ENCODE measurements around the gene SPESP1.

The SPESP1 gene

DNA sequence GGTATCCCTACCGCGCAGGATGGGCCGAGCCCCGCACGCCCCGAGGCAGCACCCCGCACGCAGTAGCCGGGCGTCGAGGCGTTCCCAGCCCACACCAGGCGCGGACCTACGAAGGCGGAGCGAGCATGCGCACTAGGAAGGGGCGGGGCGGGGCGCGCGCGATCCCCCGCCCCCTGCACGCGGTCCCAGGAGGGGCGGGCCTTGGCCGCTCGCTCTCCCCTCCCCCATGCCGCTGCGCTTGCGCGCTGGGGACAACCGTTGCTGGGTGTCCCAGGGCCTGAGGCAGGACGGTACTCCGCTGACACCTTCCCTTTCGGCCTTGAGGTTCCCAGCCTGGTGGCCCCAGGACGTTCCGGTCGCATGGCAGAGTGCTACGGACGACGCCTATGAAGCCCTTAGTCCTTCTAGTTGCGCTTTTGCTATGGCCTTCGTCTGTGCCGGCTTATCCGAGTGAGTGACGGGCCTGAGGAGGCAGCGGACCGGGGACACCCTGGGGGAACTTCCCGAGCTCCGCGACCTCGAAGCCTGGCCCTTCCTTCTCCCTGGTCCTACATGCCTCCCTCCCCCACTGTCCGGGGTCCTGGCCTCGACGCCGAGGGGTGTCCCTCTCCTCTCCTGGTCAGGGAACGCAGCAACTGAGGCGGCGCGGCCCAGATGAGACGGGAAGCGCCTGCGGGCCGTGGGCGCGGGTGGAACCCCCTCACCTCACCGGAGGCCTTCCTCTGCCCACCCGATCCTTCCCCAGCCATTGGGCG, at the start of gene SPESP1:
Gene SPESP1, plus strand, starts transcription at position 258 of the 755 bp plus-strand sequence. Its CDS starts 129 bp downstream, at position 387.
- ATAC-seq (replicated peaks) (peak; percentile 45 to 83), DNase-seq (peak; percentile 4)
- Mint-ChIP-seq H3K36me3 (peaks cover 5% of the 10 kb centered on the region in 2 donors), H3K4me1 (peaks cover 2 to 7% of the 10 kb centered on the region in 2 donors), H3K27ac (no peak within 1 kb of the TSS), H3K9me3 (peaks cover 0 to 5% of the 10 kb centered on the region in 2 donors), H3K27me3 (peaks cover 6 to 13% of the 10 kb centered on the region in 2 donors), H3K4me3 (peak within 1 kb of the TSS; percentile 46 to 78)

DNA sequence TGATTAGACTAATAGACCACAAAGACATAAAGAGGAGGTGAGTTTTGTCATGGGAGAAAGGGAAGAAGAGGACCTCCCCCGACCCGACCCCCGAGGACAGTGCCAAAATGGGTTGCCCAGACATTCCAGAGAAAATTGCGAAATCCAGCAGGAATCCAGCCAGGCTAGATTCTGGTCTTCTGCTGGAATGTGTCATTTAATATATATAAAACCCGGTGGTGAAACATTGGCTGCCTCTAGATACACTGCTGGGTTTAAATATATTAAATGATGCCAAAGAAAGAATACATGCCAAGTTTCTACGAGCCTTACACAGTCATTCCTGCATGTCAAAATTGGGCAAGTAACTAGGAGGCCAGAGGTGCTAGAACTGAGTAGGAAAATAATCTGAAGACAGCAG, 45.3 kb upstream of the SPESP1 start:
- peaks cover 0 to 4% of the 10 kb centered on the region in 2 donors for H3K27me3 Mint-ChIP-seq
- no peak for DNase-seq

DNA sequence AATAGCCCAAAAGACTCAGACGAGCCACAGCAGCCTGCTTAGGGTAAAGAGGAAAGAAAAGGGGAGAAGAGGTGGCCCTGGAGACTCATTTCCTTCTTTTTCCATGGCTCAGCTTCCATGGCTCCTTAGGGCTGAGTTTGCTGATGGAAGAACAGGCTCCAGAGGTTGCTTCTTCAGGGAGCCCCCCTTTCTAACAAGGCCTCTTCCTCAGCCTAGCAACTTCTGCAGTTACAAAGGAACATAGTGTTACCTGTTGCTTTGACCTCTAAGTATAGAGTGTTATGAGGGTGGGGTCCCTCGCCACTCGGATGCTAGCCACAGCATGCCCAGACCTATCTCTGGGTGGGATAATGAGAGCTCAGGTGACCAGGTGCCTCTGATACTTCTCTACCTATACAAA, 43.2 kb upstream of the SPESP1 start:
- Mint-ChIP-seq H3K27me3 (peaks cover 7 to 8% of the 10 kb centered on the region in 2 donors), H3K4me1 (peaks cover 0 to 2% of the 10 kb centered on the region in 2 donors), H3K27ac (no peak overlapping the region), H3K36me3 (no peaks in the 10 kb centered on the region), H3K4me3 (no peak overlapping the region), H3K9me3 (no peaks in the 10 kb centered on the region)
- DNase-seq (no peak), ATAC-seq (replicated peaks) (no peak)

More for the DNA sequence above, 45.3 kb upstream of the SPESP1 start:
- Mint-ChIP-seq H3K27ac (no peak overlapping the region), H3K36me3 (no peaks in the 10 kb centered on the region), H3K4me1 (peaks cover 0 to 2% of the 10 kb centered on the region in 2 donors), H3K4me3 (no peak overlapping the region), H3K9me3 (no peaks in the 10 kb centered on the region)
- no peak for ATAC-seq (replicated peaks)

GRCh38 chr15:68887819-68888218, 42.5 kb upstream of the SPESP1 start:
- Mint-ChIP-seq H3K36me3 (no peaks in the 10 kb centered on the region), H3K9me3 (no peaks in the 10 kb centered on the region), H3K27me3 (peaks cover 11% of the 10 kb centered on the region in 2 donors), H3K4me1 (peaks cover 0 to 2% of the 10 kb centered on the region in 2 donors), H3K4me3 (no peak overlapping the region), H3K27ac (no peak overlapping the region)
- no peak for DNase-seq
- no peak for ATAC-seq (replicated peaks)

DNA sequence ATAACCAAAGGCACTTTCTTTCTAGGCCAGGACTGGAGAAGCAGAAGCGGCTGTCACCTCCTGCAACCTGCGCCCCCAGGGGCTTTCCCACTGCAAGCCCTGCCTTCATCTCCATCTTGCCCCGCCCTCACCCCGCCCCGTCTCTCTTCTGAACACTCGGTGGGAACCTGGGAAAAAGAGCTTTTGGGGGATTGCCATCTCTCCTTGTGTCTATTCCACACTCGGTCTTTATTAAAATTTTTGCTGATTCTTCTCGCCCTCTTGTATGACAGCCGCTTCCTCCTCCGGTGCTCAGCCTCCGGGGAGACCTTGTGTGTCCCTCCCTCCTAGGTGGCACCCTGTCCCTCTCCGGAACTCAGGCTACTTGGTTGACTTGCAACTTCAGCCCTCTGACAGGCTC, 41.9 kb upstream of the SPESP1 start:
- Mint-ChIP-seq H3K4me3 (peak overlapping the region; percentile 81 to 82), H3K27me3 (peaks cover 11 to 15% of the 10 kb centered on the region in 2 donors), H3K36me3 (no peaks in the 10 kb centered on the region)

DNA sequence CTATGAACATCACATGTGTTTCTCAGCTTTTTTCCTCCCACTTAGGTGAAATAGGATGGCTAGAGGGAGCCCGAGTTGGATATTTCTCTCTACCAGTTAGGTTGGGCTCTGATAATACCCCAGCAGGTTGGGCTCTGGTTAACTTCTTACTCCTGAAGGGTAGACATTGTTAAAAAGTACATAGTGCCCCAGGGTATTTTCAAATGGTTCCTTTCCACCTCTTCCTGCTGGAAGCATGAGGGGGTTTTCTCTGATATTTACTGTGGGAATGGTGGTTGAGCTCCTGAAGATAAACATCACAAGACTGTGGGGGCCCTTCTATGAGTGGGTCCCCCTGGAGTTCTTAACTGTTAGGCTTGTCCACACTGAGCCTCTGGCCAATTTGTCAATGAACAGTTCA, 36.1 kb upstream of the SPESP1 start:
- Mint-ChIP-seq H3K27ac (no peak overlapping the region), H3K4me1 (no peaks in the 10 kb centered on the region)
- no peak for ATAC-seq (replicated peaks)

More for the DNA sequence above, 41.9 kb upstream of the SPESP1 start:
- Mint-ChIP-seq H3K27ac (no peak overlapping the region), H3K4me1 (peaks cover 0 to 2% of the 10 kb centered on the region in 2 donors), H3K9me3 (no peaks in the 10 kb centered on the region)
- ATAC-seq (replicated peaks) (peak; percentile 74 to 82), DNase-seq (no peak)

GRCh38 chr15:68896178-68896577, 34.1 kb upstream of the SPESP1 start:
- H3K9me3 Mint-ChIP-seq, result no peaks in the 10 kb centered on the region
- no peaks in the 10 kb centered on the region for H3K36me3 Mint-ChIP-seq
- H3K27me3 Mint-ChIP-seq, result peaks cover 16 to 40% of the 10 kb centered on the region in 2 donors
- DNase-seq (no peak), ATAC-seq (replicated peaks) (no peak)
- H3K4me1 Mint-ChIP-seq, result no peaks in the 10 kb centered on the region
- H3K4me3 Mint-ChIP-seq, result no peak overlapping the region
- H3K27ac Mint-ChIP-seq, result no peak overlapping the region

More for the DNA sequence above, 36.1 kb upstream of the SPESP1 start:
- Mint-ChIP-seq H3K4me3 (no peak overlapping the region), H3K27me3 (peaks cover 14 to 35% of the 10 kb centered on the region in 2 donors), H3K36me3 (no peaks in the 10 kb centered on the region), H3K9me3 (no peaks in the 10 kb centered on the region)
- no peak for DNase-seq

DNA sequence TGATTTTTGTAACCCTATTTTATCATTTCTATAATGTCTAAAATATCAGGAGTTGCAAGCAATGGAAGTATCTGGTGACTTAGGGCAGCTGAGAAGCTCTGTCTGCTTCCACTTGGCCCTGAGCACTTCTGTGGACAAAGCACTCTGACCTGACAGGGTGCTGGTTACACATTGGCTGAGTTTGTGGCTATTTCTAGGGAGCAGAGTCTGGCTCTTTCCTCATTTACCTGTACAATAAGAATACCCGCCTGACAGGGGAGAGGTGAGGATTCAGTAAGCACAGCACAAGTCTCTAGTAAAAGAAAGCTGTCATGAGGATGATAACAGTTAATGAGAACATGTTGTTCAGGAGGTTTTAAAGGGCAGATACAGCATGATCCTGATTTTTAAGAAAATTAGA, 33.3 kb upstream of the SPESP1 start:
- H3K4me1 Mint-ChIP-seq, result no peaks in the 10 kb centered on the region
- no peaks in the 10 kb centered on the region for H3K36me3 Mint-ChIP-seq
- H3K9me3 Mint-ChIP-seq, result no peaks in the 10 kb centered on the region
- H3K27me3 Mint-ChIP-seq, result peaks cover 15 to 36% of the 10 kb centered on the region in 2 donors
- DNase-seq, result no peak
- no peak for ATAC-seq (replicated peaks)
- H3K27ac Mint-ChIP-seq, result no peak overlapping the region
- H3K4me3 Mint-ChIP-seq, result no peak overlapping the region

DNA sequence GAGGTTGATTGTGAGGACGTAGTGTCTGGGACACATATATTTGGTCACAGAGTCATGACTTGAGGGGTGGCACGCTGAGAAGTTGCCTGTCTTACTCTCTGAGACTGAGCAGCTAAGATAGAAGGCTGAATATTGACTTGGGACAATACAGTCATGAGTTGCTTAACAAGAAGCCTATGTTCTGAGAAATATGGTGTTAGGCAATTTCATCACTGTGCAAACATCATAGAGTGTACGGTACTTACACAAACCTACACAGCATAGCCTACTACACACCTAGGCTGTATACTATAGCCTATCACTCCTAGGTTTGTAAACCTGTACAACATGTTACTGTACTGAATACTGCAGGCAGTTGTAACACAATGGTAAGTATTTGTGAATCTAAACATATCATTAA, 30.3 kb upstream of the SPESP1 start:
- H3K9me3 Mint-ChIP-seq, result no peaks in the 10 kb centered on the region
- DNase-seq (no peak), ATAC-seq (replicated peaks) (no peak)
- no peaks in the 10 kb centered on the region for H3K36me3 Mint-ChIP-seq
- H3K4me1 Mint-ChIP-seq, result no peaks in the 10 kb centered on the region
- H3K27me3 Mint-ChIP-seq, result peaks cover 11 to 19% of the 10 kb centered on the region in 2 donors
- no peak overlapping the region for H3K27ac Mint-ChIP-seq
- H3K4me3 Mint-ChIP-seq, result no peak overlapping the region

DNA sequence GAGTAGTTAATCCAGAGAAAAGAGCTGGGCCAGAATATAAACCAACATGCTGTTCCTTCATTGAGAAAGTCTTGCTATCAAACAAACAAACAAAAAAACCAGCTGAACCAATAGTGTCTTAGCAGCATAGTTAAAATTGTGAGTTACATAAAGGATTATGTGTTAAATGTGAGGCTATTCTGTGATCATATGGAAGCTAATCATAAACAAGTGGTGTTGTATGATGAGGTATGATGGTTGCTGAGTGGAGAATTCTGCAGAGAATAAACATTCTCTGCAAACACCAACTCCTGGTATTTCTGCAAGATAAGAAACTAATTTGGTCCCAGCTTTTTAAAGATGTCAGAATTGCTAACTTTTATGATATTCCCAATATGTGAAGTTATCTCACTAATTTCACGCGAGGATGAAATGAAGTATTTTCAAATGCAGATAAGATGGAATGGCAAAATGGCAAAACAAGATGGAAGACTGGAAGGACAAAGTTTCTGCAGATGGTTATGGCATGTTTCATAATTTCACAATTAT, 22.9 kb upstream of the SPESP1 start:
- no peak overlapping the region for H3K4me3 Mint-ChIP-seq
- peaks cover 9 to 12% of the 10 kb centered on the region in 2 donors for H3K27me3 Mint-ChIP-seq

DNA sequence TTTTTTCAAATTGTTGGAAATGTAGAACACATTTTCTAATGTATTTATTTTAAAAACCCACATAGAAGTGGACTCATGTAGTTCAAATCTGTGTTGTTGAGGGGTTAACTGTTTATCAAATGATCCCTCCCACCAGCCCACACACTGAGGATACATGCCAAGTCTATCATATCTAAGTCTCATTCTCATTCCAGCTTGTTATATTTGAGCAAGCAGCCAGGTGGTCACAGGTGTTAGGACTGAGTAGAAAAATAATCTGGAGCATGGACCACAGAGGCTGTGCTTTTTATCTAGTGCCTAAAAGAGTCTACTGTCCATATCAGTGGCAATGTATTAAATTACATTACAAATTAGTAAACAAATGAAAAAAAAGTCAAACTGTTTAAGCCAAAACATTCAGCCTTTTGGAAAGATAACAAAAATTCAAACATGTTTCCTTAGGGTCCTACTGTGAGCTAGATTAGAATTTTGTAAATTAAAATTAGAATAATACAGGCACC, 20.7 kb upstream of the SPESP1 start:
- ATAC-seq (replicated peaks) (no peak), DNase-seq (no peak)
- H3K9me3 Mint-ChIP-seq, result no peaks in the 10 kb centered on the region
- no peaks in the 10 kb centered on the region for H3K36me3 Mint-ChIP-seq
- no peak overlapping the region for H3K27ac Mint-ChIP-seq
- H3K4me1 Mint-ChIP-seq, result no peaks in the 10 kb centered on the region
- no peak overlapping the region for H3K4me3 Mint-ChIP-seq
- H3K27me3 Mint-ChIP-seq, result peaks cover 4 to 12% of the 10 kb centered on the region in 2 donors

More for the DNA sequence above, 22.9 kb upstream of the SPESP1 start:
- Mint-ChIP-seq H3K9me3 (no peaks in the 10 kb centered on the region), H3K36me3 (no peaks in the 10 kb centered on the region), H3K4me1 (no peaks in the 10 kb centered on the region), H3K27ac (no peak overlapping the region)
- ATAC-seq (replicated peaks) (no peak), DNase-seq (no peak)

DNA sequence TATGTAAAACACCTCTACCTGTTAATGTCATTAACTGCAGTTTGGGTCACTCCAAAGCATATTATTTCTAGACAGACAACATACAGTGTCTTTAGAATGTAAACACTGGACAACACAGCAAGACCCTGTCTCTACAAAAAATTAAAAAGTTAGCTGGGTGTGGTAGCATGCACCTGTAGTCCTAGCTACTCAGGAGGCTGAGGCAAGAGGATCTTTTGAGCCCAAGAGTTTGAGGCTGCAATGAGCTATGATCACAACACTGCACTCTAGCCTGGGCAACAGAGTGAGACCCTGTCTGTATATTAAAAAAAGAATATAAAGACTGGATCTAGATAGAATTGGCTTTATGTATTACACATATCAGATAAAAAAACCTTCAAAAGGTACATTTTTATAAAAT, 20.0 kb upstream of the SPESP1 start:
- no peak overlapping the region for H3K27ac Mint-ChIP-seq
- H3K4me3 Mint-ChIP-seq, result no peak overlapping the region
- H3K27me3 Mint-ChIP-seq, result peaks cover 4 to 16% of the 10 kb centered on the region in 2 donors
- H3K4me1 Mint-ChIP-seq, result no peaks in the 10 kb centered on the region
- no peak for ATAC-seq (replicated peaks)
- no peaks in the 10 kb centered on the region for H3K36me3 Mint-ChIP-seq
- no peaks in the 10 kb centered on the region for H3K9me3 Mint-ChIP-seq
- DNase-seq, result no peak

DNA sequence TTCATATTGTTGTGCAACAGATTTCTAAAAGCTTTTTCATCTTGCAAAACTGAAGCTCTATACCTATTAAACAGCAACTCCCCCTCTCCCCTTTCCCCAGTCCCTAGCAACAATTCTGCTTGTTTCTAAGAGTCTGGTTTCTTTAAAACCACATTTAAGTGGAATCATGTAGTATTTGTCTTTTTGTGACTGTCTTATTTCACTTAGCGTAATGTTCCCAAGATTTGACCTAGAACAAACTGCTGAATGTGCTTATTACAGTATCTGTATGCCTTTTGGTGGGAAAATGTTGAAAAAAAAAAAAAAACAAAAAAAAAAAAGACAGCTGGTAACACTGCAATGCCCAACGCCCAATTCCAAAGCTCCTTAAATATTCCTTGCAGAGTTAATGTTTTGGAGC, 19.5 kb upstream of the SPESP1 start:
- no peaks in the 10 kb centered on the region for H3K9me3 Mint-ChIP-seq
- no peak overlapping the region for H3K27ac Mint-ChIP-seq
- no peak overlapping the region for H3K4me3 Mint-ChIP-seq
- no peak for DNase-seq
- no peaks in the 10 kb centered on the region for H3K4me1 Mint-ChIP-seq
- peaks cover 4 to 17% of the 10 kb centered on the region in 2 donors for H3K27me3 Mint-ChIP-seq
- no peak for ATAC-seq (replicated peaks)
- H3K36me3 Mint-ChIP-seq, result no peaks in the 10 kb centered on the region

GRCh38 chr15:68921926-68922325, 8.4 kb upstream of the SPESP1 start:
- H3K36me3 Mint-ChIP-seq, result no peaks in the 10 kb centered on the region
- H3K27me3 Mint-ChIP-seq, result peaks cover 12 to 13% of the 10 kb centered on the region in 2 donors
- peaks cover 4 to 10% of the 10 kb centered on the region in 2 donors for H3K4me1 Mint-ChIP-seq
- H3K4me3 Mint-ChIP-seq, result no peak overlapping the region
- no peak overlapping the region for H3K27ac Mint-ChIP-seq
- ATAC-seq (replicated peaks) (no peak), DNase-seq (no peak)
- H3K9me3 Mint-ChIP-seq, result no peaks in the 10 kb centered on the region
